ENCODE data around the gene TMED4. TPM values are rescaled to one million over a fixed set of nuclear protein-coding genes. Genes with fewer than 3 reads are reported as not detected.
"Not testable (repeated sequence)": the region's sequence is repeated elsewhere in the genome, so short reads cannot be mapped to it uniquely, and the experiment has no call there.

TMED4 gene
- total and polyA plus RNA-seq, 2 of the 13 experiments (the other 11 are each of a cell fraction or from before 2014, with no cell fraction given), result 81.4 to 109 TPM

GRCh38 chr7:44602576-44602910, 20.5 kb upstream of the TMED4 start:
- WGBS (ENCODE audit: low lambda C conversion rate), result 7% methylated on average over 1 of the region's 1 CpG
- no peak overlapping the region for H3K9ac ChIP-seq (ENCODE audit: insufficient read depth, low read depth, low read length)

GRCh38 chr7:44599222-44599621, 17.2 kb upstream of the TMED4 start:
- Histone ChIP-seq H3K4me1 (ENCODE audit: insufficient read depth, low read length) (0 out of 2 replicates have a peak, but pooled peaks cover 6% of the 10 kb centered on the region), H2AFZ (ENCODE audit: low read length) (no peak overlapping the region), H3K9me3 (ENCODE audit: low read length) (no peaks in the 10 kb centered on the region), H3K27ac (ENCODE audit: extremely low read length, insufficient read depth, low read length) (no peak overlapping the region), H4K20me1 (ENCODE audit: insufficient read depth, low read length) (no peaks in the 10 kb centered on the region), H3K4me3 (replicated peaks in 1 of 3; ENCODE audit: insufficient read depth in 1 of 3, low read depth in 2 of 3, low read length in 3 of 3) (no peak overlapping the region), H3K9ac (ENCODE audit: insufficient read depth, low read depth, low read length) (no peak overlapping the region), H3K36me3 (replicated peaks in 1 of 2; ENCODE audit: control insufficient read depth in 1 of 2, insufficient read depth in 2 of 2, low read length in 2 of 2) (no peaks in the 10 kb centered on the region), H3K79me2 (ENCODE audit: insufficient read depth, low read length) (no peaks in the 10 kb centered on the region), H3K4me2 (ENCODE audit: low read depth, low read length) (no peak overlapping the region), H3K27me3 (ENCODE audit: control insufficient read depth in 1 of 2, insufficient read depth in 2 of 2, low read length in 2 of 2) (no peaks in the 10 kb centered on the region)
- DNase-seq (ENCODE audit: low spot score) (no peak), FAIRE-seq (no peak), ATAC-seq (no peak)
- CTCF ChIA-PET (ENCODE audit: low intra/inter-chr PET ratio, low total read pairs), result no interaction called here
- intact Hi-C loops (cut with micrococcal nuclease; ENCODE audit: unreplicated experiment), result no loop called here
- POLR2A ChIA-PET, result no interaction called here
- in situ Hi-C loops (cut with HindIII; ENCODE audit: extremely low pct_ligation_motif_present, low pct_unique_long_range_greater_than_20kb), result loop anchor here (25.0 kb wide), 1 partner anchor 163 kb away; no protein-coding TSS in a partner anchor
- TF ChIP-seq ATF4 (CRISPR knock-in tag; IDR thresholded peaks at IDR 0.05) (peak in 1 of 2 experiments; percentile 75; a peak in 1 of 4 replicates), REXO4 (CRISPR knock-in tag; IDR thresholded peaks at IDR 0.05; ENCODE audit: borderline replicate concordance) (no peak), REPIN1 (CRISPR knock-in tag; IDR thresholded peaks at IDR 0.05; ENCODE audit: borderline replicate concordance, low read depth) (no peak), ARHGAP35 (CRISPR knock-in tag; IDR thresholded peaks at IDR 0.05; ENCODE audit: borderline replicate concordance) (no peak), CCAR2 (optimal IDR thresholded peaks at IDR 0.05; ENCODE audit: low read depth, low read length) (no peak), ZMYM2 (CRISPR knock-in tag; IDR thresholded peaks at IDR 0.05) (no peak), ZNF784 (CRISPR knock-in tag; IDR thresholded peaks at IDR 0.05; ENCODE audit: borderline replicate concordance) (no peak)
- no TSS peak for BruUV-seq (replicated peaks)
- WGBS (ENCODE audit: low lambda C conversion rate), result 11% methylated on average over 3 of the region's 3 CpGs

More at GRCh38 chr7:44602576-44602910, 20.5 kb upstream of the TMED4 start:
- H4K20me1 ChIP-seq (ENCODE audit: insufficient read depth, low read length), result no peaks in the 10 kb centered on the region
- H2AFZ ChIP-seq (ENCODE audit: low read length), result no peak overlapping the region
- H3K79me2 ChIP-seq (ENCODE audit: insufficient read depth, low read length), result peaks cover 7% of the 10 kb centered on the region
- no peak overlapping the region for H3K27ac ChIP-seq (ENCODE audit: extremely low read length, insufficient read depth, low read length)
- no peaks in the 10 kb centered on the region for H3K9me3 ChIP-seq (ENCODE audit: low read length)
- DNase-seq (ENCODE audit: low spot score), result no peak
- no peak overlapping the region for H3K4me2 ChIP-seq (ENCODE audit: low read depth, low read length)
- H3K36me3 ChIP-seq (replicated peaks in 1 of 2; ENCODE audit: control insufficient read depth in 1 of 2, insufficient read depth in 2 of 2, low read length in 2 of 2), result no peaks in the 10 kb centered on the region
- intact Hi-C loops (cut with micrococcal nuclease; ENCODE audit: unreplicated experiment) (no loop called here), in situ Hi-C loops (cut with HindIII; ENCODE audit: extremely low pct_ligation_motif_present, low pct_unique_long_range_greater_than_20kb) (no loop called here)
- ChIA-PET POLR2A (no interaction called here), CTCF (ENCODE audit: low intra/inter-chr PET ratio, low total read pairs) (no interaction called here)
- ATAC-seq, result no peak
- no TSS peak for BruUV-seq (replicated peaks)
- TF ChIP-seq TSC22D2 (CRISPR knock-in tag; IDR thresholded peaks at IDR 0.05; ENCODE audit: borderline replicate concordance) (no peak), JARID2 (CRISPR knock-in tag; IDR thresholded peaks at IDR 0.05; ENCODE audit: insufficient replicate concordance) (no peak)
- FAIRE-seq, result no peak
- H3K4me3 ChIP-seq (replicated peaks in 1 of 3; ENCODE audit: insufficient read depth in 1 of 3, low read depth in 2 of 3, low read length in 3 of 3), result no peak overlapping the region
- H3K4me1 ChIP-seq (ENCODE audit: insufficient read depth, low read length), result peaks cover 19% of the 10 kb centered on the region
- no peaks in the 10 kb centered on the region; a peak in 1 of 5 replicates for H3K27me3 ChIP-seq (ENCODE audit: control insufficient read depth in 1 of 2, insufficient read depth in 2 of 2, low read length in 2 of 2)

GRCh38 chr7:44597181-44597580, 15.2 kb upstream of the TMED4 start:
- H3K9ac ChIP-seq (ENCODE audit: insufficient read depth, low read depth, low read length); POLR2A ChIA-PET; H4K20me1 ChIP-seq (ENCODE audit: insufficient read depth, low read length); intact Hi-C loops (cut with micrococcal nuclease; ENCODE audit: unreplicated experiment); ATAC-seq; H2AFZ ChIP-seq (ENCODE audit: low read length); H3K4me3 ChIP-seq (replicated peaks in 1 of 3; ENCODE audit: insufficient read depth in 1 of 3, low read depth in 2 of 3, low read length in 3 of 3); H3K4me2 ChIP-seq (ENCODE audit: low read depth, low read length); H3K9me3 ChIP-seq (ENCODE audit: low read length); H3K27me3 ChIP-seq (ENCODE audit: control insufficient read depth in 1 of 2, insufficient read depth in 2 of 2, low read length in 2 of 2); H3K27ac ChIP-seq (ENCODE audit: extremely low read length, insufficient read depth, low read length); FAIRE-seq; BruUV-seq (replicated peaks); H3K4me1 ChIP-seq (ENCODE audit: insufficient read depth, low read length); H3K79me2 ChIP-seq (ENCODE audit: insufficient read depth, low read length); H3K36me3 ChIP-seq (replicated peaks in 1 of 2; ENCODE audit: control insufficient read depth in 1 of 2, insufficient read depth in 2 of 2, low read length in 2 of 2); DNase-seq (ENCODE audit: low spot score); CTCF ChIA-PET (ENCODE audit: low intra/inter-chr PET ratio, low total read pairs): not testable (repeated sequence)
- WGBS (ENCODE audit: low lambda C conversion rate), result 70% methylated on average over 8 of the region's 8 CpGs
- in situ Hi-C loops (cut with HindIII; ENCODE audit: extremely low pct_ligation_motif_present, low pct_unique_long_range_greater_than_20kb), result loop anchor here (25.0 kb wide), 1 partner anchor 165 kb away; no protein-coding TSS in a partner anchor
